SH-SY5Y (cell line): ENCODE results near the gene HEPHL1.

Experiments used
- GATA2 ChIP-seq: IDR thresholded peaks from 2 replicates; pipeline ENCODE4 v1.6.1; 2011; ENCODE audit warnings: mild to moderate bottlenecking, low read depth, low read length
- GATA3 ChIP-seq: IDR thresholded peaks from 2 replicates; pipeline ENCODE4 v1.6.1; 2011; ENCODE audit warnings: low read depth, mild to moderate bottlenecking, low read length, moderate library complexity

GRCh38 chr11:94127638-94128037 lies 106.5 kb downstream of the HEPHL1 start:
- TF ChIP-seq GATA3 (no peak), GATA2 (no peak)
